HG03442 (cell line): ENCODE measurements around the gene MAGED4.
"Not testable (repeated sequence)": the region's sequence is repeated elsewhere in the genome, so short reads cannot be mapped to it uniquely, and the experiment has no call there.

Experiments used
- ATAC-seq: cut with Tn5 transposase; IDR thresholded peaks from one replicate; pipeline ENCODE4 v1.9.1; 2021; ENCODE audit warnings: mild to moderate bottlenecking, moderate library complexity; ENCODE audit not compliant: unreplicated experiment

Gene MAGED4, protein sequence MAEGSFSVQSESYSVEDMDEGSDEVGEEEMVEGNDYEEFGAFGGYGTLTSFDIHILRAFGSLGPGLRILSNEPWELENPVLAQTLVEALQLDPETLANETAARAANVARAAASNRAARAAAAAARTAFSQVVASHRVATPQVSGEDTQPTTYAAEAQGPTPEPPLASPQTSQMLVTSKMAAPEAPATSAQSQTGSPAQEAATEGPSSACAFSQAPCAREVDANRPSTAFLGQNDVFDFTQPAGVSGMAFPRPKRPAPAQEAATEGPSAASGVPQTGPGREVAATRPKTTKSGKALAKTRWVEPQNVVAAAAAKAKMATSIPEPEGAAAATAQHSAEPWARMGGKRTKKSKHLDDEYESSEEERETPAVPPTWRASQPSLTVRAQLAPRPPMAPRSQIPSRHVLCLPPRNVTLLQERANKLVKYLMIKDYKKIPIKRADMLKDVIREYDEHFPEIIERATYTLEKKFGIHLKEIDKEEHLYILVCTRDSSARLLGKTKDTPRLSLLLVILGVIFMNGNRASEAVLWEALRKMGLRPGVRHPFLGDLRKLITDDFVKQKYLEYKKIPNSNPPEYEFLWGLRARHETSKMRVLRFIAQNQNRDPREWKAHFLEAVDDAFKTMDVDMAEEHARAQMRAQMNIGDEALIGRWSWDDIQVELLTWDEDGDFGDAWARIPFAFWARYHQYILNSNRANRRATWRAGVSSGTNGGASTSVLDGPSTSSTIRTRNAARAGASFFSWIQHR

DNA sequence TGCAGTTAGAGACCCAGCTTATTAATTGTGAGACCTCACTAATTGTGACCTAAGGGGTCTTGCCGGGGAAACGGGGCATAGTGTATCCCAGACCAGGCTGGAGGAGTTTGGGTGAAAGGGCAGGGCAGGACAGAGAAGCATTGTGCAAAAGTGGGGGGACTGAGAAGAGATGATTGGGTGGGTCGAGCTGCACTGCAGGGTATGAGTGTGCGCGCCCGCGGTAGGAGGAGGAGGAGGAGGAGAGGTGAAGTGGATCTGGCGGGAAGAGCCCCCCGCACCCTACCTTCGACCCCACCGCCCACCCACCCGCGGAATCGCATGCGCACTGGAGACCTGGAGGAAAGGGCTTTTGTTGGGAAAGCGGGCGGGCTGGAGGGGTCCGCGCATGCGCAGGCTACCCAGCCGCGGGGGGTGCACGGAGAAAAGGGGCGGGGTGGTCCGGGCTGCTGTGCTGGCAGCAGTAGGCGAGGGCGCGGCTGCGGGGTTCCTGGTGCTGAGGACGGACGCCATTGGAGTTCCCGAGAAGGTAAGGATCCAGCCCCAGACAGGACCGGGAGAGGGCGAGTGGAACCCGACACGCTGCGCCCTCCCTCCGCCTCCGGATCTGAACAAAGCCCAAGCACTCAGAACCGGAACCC is at the start of gene MAGED4:
TSS of gene MAGED4 (plus strand) at position 449 of the 638 bp plus-strand sequence. CDS start 1,035 bp downstream, outside the sequence.
- ATAC-seq, result not testable (repeated sequence)

- no peak for ATAC-seq
Measured at GRCh38 chrX:52138830-52139544, 45.7 kb upstream of the MAGED4 start.

DNA sequence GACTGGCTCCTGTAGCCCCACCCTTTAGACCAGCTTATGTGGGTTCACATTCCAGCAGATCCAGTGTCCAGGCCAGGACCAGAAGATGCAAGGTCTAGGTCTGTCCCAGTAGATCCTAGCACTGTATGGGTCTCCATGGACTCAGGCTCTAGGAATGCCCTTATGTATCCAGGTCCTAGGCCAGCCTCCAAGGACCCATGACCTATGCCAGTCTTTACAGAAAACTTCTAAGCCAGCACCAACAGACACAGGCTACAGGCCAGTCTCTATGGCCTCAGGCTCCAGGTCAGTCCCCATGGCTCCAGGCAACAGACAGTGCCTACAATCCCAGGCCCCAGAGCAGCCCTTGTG is 45.2 kb upstream of the MAGED4 start:
- ATAC-seq, result no peak

DNA sequence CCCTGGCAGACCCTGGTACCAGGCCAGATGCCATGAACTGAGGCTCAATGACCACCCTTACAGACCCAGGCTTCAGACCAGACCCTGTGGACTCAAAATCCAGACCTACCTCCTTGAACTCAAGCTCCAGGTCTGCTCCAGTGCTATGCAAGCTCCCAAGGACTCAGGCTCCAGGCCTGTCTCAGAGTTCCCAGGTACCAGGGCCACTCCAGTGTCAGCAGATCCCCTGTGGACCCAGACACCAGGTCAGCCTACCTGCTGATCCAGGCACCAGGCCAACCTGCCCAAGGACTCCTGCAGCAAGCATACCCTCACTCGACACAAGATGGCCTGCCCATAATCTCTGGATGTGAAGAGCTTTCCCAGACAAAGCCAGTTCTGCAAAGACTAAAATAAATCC is 44.7 kb upstream of the MAGED4 start:
- no peak for ATAC-seq

DNA sequence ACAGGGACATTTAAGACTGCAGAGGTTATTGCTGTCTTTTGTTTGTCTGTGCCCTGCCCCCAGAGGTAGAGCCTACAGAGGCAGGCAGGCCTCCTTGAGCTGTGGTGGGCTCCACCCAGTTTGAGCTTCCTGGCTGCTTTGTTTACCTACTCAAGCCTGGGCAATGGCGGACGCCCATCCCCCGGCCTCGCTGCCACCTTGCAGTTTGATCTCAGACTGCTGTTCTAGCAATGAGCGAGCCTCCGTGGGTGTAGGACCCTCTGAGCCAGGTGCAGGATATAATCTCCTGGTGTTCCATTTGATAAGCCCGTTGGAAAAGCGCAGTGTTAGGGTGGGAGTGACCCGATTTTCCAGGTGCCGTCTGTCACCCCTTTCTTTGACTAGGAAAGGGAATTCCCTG is 34.0 kb upstream of the MAGED4 start:
- ATAC-seq, result not testable (repeated sequence)

DNA sequence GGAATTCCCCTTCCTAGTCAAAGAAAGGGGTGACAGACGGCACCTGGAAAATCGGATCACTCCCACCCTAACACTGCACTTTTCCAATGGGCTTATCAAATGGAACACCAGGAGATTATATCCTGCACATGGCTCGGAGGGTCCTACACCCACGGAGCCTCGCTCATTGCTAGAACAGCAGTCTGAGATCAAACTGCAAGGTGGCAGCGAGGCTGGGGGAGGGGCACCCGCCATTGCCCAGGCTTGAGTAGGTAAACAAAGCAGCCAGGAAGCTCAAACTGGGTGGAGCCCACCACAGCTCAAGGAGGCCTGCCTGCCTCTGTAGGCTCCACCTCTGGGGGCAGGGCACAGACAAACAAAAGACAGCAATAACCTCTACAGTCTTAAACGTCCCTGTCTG is 24.5 kb upstream of the MAGED4 start:
- not testable (repeated sequence) for ATAC-seq

GRCh38 chrX:52166840-52167239 is 17.8 kb upstream of the MAGED4 start:
- no peak for ATAC-seq

DNA sequence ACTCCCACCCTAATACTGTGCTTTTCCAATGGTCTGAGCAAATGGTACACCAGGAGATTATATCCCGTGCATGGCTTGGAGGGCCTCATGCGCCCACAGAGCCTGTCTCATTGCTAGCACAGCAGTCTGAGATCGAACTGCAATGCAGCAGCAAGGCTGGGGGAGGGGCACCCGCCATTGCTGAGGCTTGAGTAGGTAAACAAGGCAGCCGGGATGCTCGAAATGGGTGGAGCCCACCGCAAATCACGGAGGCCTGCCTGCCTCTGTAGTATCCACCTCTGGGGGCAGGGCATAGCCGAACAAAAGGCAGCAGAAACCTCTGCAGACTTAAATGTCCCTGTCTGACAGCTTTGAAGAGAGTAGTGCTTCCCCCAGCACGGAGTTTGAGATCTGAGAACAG is 13.6 kb upstream of the MAGED4 start:
- ATAC-seq, result not testable (repeated sequence)

DNA sequence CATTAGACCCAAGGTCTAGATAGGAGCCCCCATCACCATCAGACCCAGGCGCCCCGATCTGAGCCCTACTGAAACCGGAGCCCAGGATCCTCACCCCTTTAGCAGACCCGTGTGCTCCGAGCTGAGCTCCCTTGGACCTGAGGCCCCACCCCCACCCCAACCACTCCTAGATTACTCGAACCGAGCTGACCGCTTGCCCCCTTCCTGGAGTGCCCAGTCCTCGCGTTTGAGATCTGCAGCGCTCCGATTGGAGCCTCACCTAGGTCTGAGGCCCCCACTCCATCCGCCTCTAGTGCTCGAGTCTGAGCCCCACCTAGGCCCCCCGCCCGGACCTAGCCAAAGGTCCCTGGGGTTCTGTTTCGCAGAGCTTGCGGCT is 378 bp downstream of the MAGED4 start:
- not testable (repeated sequence) for ATAC-seq

GRCh38 chrX:52211405-52211804 is 26.7 kb downstream of the MAGED4 start:
- ATAC-seq, result not testable (repeated sequence)

- ATAC-seq, result no peak
Measured at GRCh38 chrX:52213276-52213675, 28.6 kb downstream of the MAGED4 start.

DNA sequence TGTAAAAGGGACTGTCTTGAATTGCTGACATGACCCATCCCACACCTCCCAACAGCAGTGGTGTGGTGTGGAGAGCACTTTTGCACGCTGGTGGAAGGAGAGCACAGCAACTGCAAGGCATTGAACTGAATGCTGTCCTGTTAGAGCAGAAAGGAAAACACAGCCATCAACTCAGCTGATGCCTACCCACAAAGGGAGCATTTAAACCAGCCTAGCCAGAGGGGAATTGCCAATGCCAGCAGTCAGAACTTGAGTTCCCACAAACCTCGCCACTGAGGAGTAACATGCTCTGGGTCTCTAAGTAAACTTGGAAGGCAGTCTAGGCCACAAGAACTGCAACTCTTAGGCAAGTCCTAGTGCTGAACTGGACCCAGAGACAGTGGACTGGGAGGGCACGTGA is 31.9 kb downstream of the MAGED4 start:
- no peak for ATAC-seq

- no peak for ATAC-seq
Measured at GRCh38 chrX:52217494-52218160, 32.9 kb downstream of the MAGED4 start.

- no peak for ATAC-seq
Measured at GRCh38 chrX:52220936-52221335, 36.2 kb downstream of the MAGED4 start.
